Breast epithelium (tissue), 4 donors: ENCODE data around the gene SPSB1. TPM values are rescaled to one million over a fixed set of nuclear protein-coding genes. Genes with fewer than 3 reads are reported as not detected.
"Not testable (repeated sequence)": the region's sequence is repeated elsewhere in the genome, so short reads cannot be mapped to it uniquely, and the experiment has no call there.

Experiments
- DNase-seq, 2 donors: peaks; one replicate each; pipeline ENCODE4 v3.0.0-alpha.2; 2019; ENCODE audit warnings: low spot score in 2 of 2
- H3K27ac ChIP-seq, 2 donors: fragments of 200-600 bp; sonication (generic) in 1 of 2; one replicate each; pipeline ENCODE4 v1.5.1; 2016 to 2019; ENCODE audit warnings: mild to moderate bottlenecking in 1 of 2
- H3K27me3 ChIP-seq, 2 donors: fragments of 200-600 bp; sonication (generic) in 1 of 2; one replicate each; pipeline versions ENCODE4 v1.5.1 to v1.6.0; 2017 to 2019; ENCODE audit warnings: control low read depth in 1 of 2, mild to moderate bottlenecking in 1 of 2
- H3K36me3 ChIP-seq: fragments of 200-600 bp; one replicate; pipeline ENCODE4 v1.5.1; 2019
- H3K4me1 ChIP-seq, 2 donors: fragments of 200-600 bp; sonication (generic); one replicate each; pipeline ENCODE4 v1.5.1; 2016 to 2019; ENCODE audit warnings: control low read depth in 1 of 2
- H3K4me3 ChIP-seq, 3 donors: fragments of 200-600 bp; sonication (generic); 1 replicate in 2 of 3; 2 replicates in 1 of 3; pipeline ENCODE4 v1.5.1; 2016 to 2019; ENCODE audit warnings: mild to moderate bottlenecking in 3 of 3, moderate library complexity in 2 of 3
- H3K9me3 ChIP-seq, 2 donors: fragments of 200-600 bp; sonication (generic) in 1 of 2; one replicate each; pipeline ENCODE4 v1.5.1; 2016 to 2019; ENCODE audit warnings: control low read depth in 1 of 2
- CTCF ChIP-seq, 3 donors: fragments of 450-650 bp; IDR thresholded peaks; one replicate each; pipeline ENCODE4 v1.5.1; 2016 to 2017; ENCODE audit warnings: antibody characterized with exemption in 3 of 3, mild to moderate bottlenecking in 3 of 3, moderate library complexity in 3 of 3
- POLR2A ChIP-seq: fragments of 450-650 bp; IDR thresholded peaks from one replicate; pipeline ENCODE4 v1.6.1; 2016; ENCODE audit warnings: antibody characterized with exemption, mild to moderate bottlenecking, moderate library complexity
- POLR2AphosphoS5 ChIP-seq, 3 donors: sonication (generic); formaldehyde crosslinking; IDR thresholded peaks; one replicate each; pipeline ENCODE4 v1.6.1; 2017; ENCODE audit warnings: antibody characterized with exemption in 3 of 3
- intact Hi-C: fragments of 100-400 bp; cut with DNase I; formaldehyde crosslinking; loops from one replicate; pipeline ENCODE4 v1.15.1; 2023; ENCODE audit warnings: low total_unique reads
- total RNA-seq, 3 donors: library from RNA; depleted of rRNA; stranded (reverse); fragments of >200 nt; gene quantifications; one replicate each; pipeline ENCODE4 v1.1.0, GENCODE V29; 2016

SPSB1 gene
- total RNA-seq, 3 donors from 2014 or later, result 30.6 to 52.5 (median 34.4) TPM

DNA sequence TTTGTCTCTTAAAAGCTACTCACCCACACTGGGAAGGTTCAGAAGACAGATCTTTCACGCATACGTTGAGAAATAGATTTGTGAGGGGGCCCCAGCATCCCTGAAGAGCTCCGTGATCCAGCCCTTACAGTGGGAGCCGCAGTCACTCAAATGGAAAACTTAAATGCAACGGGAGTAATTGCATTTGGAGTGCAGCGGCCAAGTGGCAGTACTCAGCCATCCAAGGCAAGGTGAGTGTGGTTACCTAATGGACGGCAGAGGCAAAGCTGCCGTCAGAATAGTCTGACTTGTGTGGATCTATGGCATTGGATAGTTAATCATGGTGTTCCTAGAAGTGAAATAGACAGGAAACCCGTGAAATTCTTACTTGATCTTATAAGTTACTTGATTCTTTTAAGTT, 5.1 kb downstream of the SPSB1 start:
- no peaks in the 10 kb centered on the region for H3K27me3 ChIP-seq
- H3K36me3 ChIP-seq, result no peaks in the 10 kb centered on the region
- H3K9me3 ChIP-seq, result no peaks in the 10 kb centered on the region
- no peak for DNase-seq
- TF ChIP-seq POLR2AphosphoS5 (IDR thresholded peaks at IDR 0.05) (no peak), POLR2A (no peak), CTCF (IDR thresholded peaks at IDR 0.05) (no peak)
- intact Hi-C loops, result no loop called here
- no peak overlapping the region for H3K27ac ChIP-seq
- H3K4me1 ChIP-seq, result peaks cover 0 to 4% of the 10 kb centered on the region in 2 donors
- H3K4me3 ChIP-seq, result no peak overlapping the region

GRCh38 chr1:9298282-9298681, 5.6 kb downstream of the SPSB1 start:
- Histone ChIP-seq H3K4me1 (peaks cover 0 to 7% of the 10 kb centered on the region in 2 donors), H3K9me3 (no peaks in the 10 kb centered on the region), H3K27me3 (no peaks in the 10 kb centered on the region), H3K36me3 (no peaks in the 10 kb centered on the region), H3K4me3 (no peak overlapping the region), H3K27ac (no peak overlapping the region)
- TF ChIP-seq POLR2AphosphoS5 (IDR thresholded peaks at IDR 0.05) (no peak), POLR2A (no peak), CTCF (IDR thresholded peaks at IDR 0.05) (no peak)
- intact Hi-C loops, result no loop called here
- DNase-seq, result no peak

DNA sequence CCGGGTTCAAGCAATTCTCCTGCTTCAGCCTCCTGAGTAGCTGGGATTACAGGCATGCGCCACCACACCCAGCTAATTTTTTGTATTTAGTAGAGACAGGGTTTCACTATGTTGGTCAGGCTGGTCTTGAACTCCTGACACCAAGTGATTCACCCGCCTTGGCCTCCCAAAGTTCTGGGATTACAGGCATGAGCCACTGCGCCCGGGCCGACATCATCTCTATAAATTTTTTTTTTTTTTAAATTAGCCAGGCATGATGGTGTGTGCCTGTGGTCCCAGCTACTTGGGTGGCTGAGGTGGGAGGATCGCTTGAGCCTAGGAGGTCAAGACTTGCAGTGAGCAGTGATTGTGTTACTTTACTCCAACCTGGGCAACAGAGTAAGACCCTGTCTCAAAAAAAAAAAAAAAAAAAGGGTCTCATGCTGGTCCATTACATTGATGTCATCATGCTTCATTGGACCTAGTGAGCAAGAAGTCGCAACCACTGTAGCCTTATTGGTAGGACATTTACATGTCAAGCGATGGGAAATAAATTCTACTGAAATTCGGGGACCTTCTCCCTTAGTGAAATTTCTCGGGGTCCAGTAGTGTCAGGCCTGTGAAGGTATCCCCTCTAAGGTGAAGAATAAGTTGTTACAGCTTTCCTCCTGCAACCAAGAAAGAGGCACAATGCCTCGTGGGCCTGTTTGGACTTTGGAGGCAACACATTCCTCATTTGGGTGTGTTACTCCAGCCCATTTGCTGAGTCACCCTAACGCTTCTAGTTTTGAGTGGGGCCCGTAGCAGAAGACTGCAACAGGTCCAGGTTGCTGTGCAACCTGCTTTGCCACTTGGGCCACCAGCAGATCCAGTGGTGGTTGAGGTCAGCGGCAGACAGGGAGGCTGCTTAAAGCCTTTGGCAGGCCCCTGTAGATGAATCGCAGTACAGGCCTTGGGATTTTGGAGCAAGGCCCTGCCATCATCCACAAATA, 7.2 kb downstream of the SPSB1 start:
- peak in 1 of 2 donors; percentile 57 for DNase-seq
- H3K4me1 ChIP-seq, result peaks cover 0 to 11% of the 10 kb centered on the region in 2 donors
- peak in 1 of 3 donors; percentile 28 for TF ChIP-seq POLR2AphosphoS5 (IDR thresholded peaks at IDR 0.05)
- H3K36me3 ChIP-seq, H3K27me3 ChIP-seq, intact Hi-C loops, H3K4me3 ChIP-seq, H3K9me3 ChIP-seq: not testable (repeated sequence)
- H3K27ac ChIP-seq, result peak overlapping the region; percentile 54 to 75

GRCh38 chr1:9300573-9300972, 7.9 kb downstream of the SPSB1 start:
- Histone ChIP-seq H3K9me3 (no peaks in the 10 kb centered on the region), H3K4me3 (no peak overlapping the region), H3K36me3 (no peaks in the 10 kb centered on the region), H3K4me1 (peaks cover 0 to 11% of the 10 kb centered on the region in 2 donors), H3K27ac (peak overlapping the region; percentile 54 to 75), H3K27me3 (no peaks in the 10 kb centered on the region)
- intact Hi-C loops, result no loop called here
- no peak for DNase-seq
- no peak for TF ChIP-seq POLR2AphosphoS5 (IDR thresholded peaks at IDR 0.05)
- TF ChIP-seq POLR2A, result no peak
- TF ChIP-seq CTCF (IDR thresholded peaks at IDR 0.05), result no peak

GRCh38 chr1:9302745-9303524, 10.2 kb downstream of the SPSB1 start:
- peak in 2 of 3 donors; percentile 37 to 61 for TF ChIP-seq POLR2AphosphoS5 (IDR thresholded peaks at IDR 0.05)
- no peak for TF ChIP-seq POLR2A
- intact Hi-C loops, result no loop called here

More at GRCh38 chr1:9302745-9303524, 10.2 kb downstream of the SPSB1 start:
- no peaks in the 10 kb centered on the region for H3K9me3 ChIP-seq
- peaks cover 0 to 11% of the 10 kb centered on the region in 2 donors for H3K4me1 ChIP-seq
- H3K27ac ChIP-seq, result peak overlapping the region; percentile 83 to 91
- no peaks in the 10 kb centered on the region for H3K36me3 ChIP-seq
- no peaks in the 10 kb centered on the region for H3K27me3 ChIP-seq
- H3K4me3 ChIP-seq, result no peak overlapping the region
- peak in 1 of 2 donors; percentile 74 for DNase-seq
